A549 (cell line): ENCODE measurements around the gene WDR5B.

Experiments
- CTCF ChIP-seq: fragments of >200 bp; sonication (Bioruptor Twin); formaldehyde crosslinking; IDR thresholded peaks from 3 replicates; pipeline ENCODE4 v1.5.1; 2016
- EP300 ChIP-seq, 2 experiments: fragments of >200 bp; sonication (Bioruptor Twin); formaldehyde crosslinking; IDR thresholded peaks; 2 replicates in 1 of 2; 3 replicates in 1 of 2; pipeline ENCODE4 v1.6.1; 2016 to 2017
- POLR2A ChIP-seq: IDR thresholded peaks from 2 replicates; pipeline ENCODE4 v1.6.1; 2012; ENCODE audit warnings: mild to moderate bottlenecking, low read length
- USF2 ChIP-seq: fragments of 450-650 bp; IDR thresholded peaks from 2 replicates; pipeline ENCODE4 v1.6.1; 2014; ENCODE audit warnings: antibody characterized with exemption

GRCh38 chr3:122397201-122397600 is 18.7 kb downstream of the WDR5B start:
- no peak for TF ChIP-seq POLR2A
- TF ChIP-seq USF2: no peak
- TF ChIP-seq CTCF: no peak
- no peak for TF ChIP-seq EP300 (IDR thresholded peaks at IDR 0.05)
